ENCODE results near the gene DBNDD1.
"Not testable (repeated sequence)": the region's sequence is repeated elsewhere in the genome, so short reads cannot be mapped to it uniquely, and the experiment has no call there.

Gene DBNDD1

GRCh38 chr16:89969741-89970410, 49.4 kb downstream of the DBNDD1 start:
- peak overlapping the region in 1 of 3 experiments; percentile 24 for H3K4me3 Mint-ChIP-seq
- no peaks in the 10 kb centered on the region for H3K27me3 Mint-ChIP-seq (ENCODE audit: low read depth)
- H3K9me3 Mint-ChIP-seq: peaks cover 12% of the 10 kb centered on the region
- H3K36me3 Mint-ChIP-seq (ENCODE audit: low read depth): peaks cover 43% of the 10 kb centered on the region
- no peak for TF ChIP-seq CTCF (IDR thresholded peaks at IDR 0.05; ENCODE audit: unreplicated experiment in 3 of 3)
- no peak overlapping the region for H3K27ac Mint-ChIP-seq
- peaks cover 15% of the 10 kb centered on the region for H3K4me1 Mint-ChIP-seq

- not testable (repeated sequence) for H3K27ac Mint-ChIP-seq, H3K4me1 Mint-ChIP-seq
Observed at GRCh38 chr16:89968074-89968473, 51.2 kb downstream of the DBNDD1 start.

GRCh38 chr16:89967436-89967835, 51.8 kb downstream of the DBNDD1 start:
- H3K27me3 Mint-ChIP-seq (ENCODE audit: low read depth); H3K9me3 Mint-ChIP-seq; H3K27ac Mint-ChIP-seq; H3K4me1 Mint-ChIP-seq; H3K4me3 Mint-ChIP-seq: not testable (repeated sequence)
- peaks cover 43% of the 10 kb centered on the region for H3K36me3 Mint-ChIP-seq (ENCODE audit: low read depth)

More at GRCh38 chr16:89968074-89968473, 51.2 kb downstream of the DBNDD1 start:
- Mint-ChIP-seq H3K36me3 (ENCODE audit: low read depth) (peaks cover 43% of the 10 kb centered on the region), H3K9me3 (peaks cover 12% of the 10 kb centered on the region)
- not testable (repeated sequence) for H3K4me3 Mint-ChIP-seq; H3K27me3 Mint-ChIP-seq (ENCODE audit: low read depth)

GRCh38 chr16:89966756-89967155, 52.5 kb downstream of the DBNDD1 start:
- no peak overlapping the region for H3K4me3 Mint-ChIP-seq
- H3K27ac Mint-ChIP-seq: no peak overlapping the region
- TF ChIP-seq CTCF (IDR thresholded peaks at IDR 0.05; ENCODE audit: unreplicated experiment in 3 of 3): no peak
- no peaks in the 10 kb centered on the region for H3K4me1 Mint-ChIP-seq
- H3K36me3 Mint-ChIP-seq (ENCODE audit: low read depth): peaks cover 37% of the 10 kb centered on the region
- H3K27me3 Mint-ChIP-seq (ENCODE audit: low read depth): no peaks in the 10 kb centered on the region
- H3K9me3 Mint-ChIP-seq: peaks cover 9% of the 10 kb centered on the region

- H3K4me3 Mint-ChIP-seq: no peak overlapping the region
- H3K36me3 Mint-ChIP-seq (ENCODE audit: low read depth): peaks cover 27% of the 10 kb centered on the region
- H3K27me3 Mint-ChIP-seq (ENCODE audit: low read depth): no peaks in the 10 kb centered on the region
- H3K9me3 Mint-ChIP-seq: peaks cover 5% of the 10 kb centered on the region
- no peaks in the 10 kb centered on the region for H3K4me1 Mint-ChIP-seq
- TF ChIP-seq CTCF (IDR thresholded peaks at IDR 0.05; ENCODE audit: unreplicated experiment in 3 of 3): no peak
- H3K27ac Mint-ChIP-seq: no peak overlapping the region
Observed at GRCh38 chr16:89965447-89966225, 53.6 kb downstream of the DBNDD1 start.

GRCh38 chr16:89964201-89964600, 55.1 kb downstream of the DBNDD1 start:
- Mint-ChIP-seq H3K36me3 (ENCODE audit: low read depth) (peaks cover 27% of the 10 kb centered on the region), H3K27me3 (ENCODE audit: low read depth) (no peaks in the 10 kb centered on the region), H3K9me3 (peaks cover 2% of the 10 kb centered on the region), H3K4me3 (no peak overlapping the region), H3K4me1 (no peaks in the 10 kb centered on the region), H3K27ac (no peak overlapping the region)
- no peak for TF ChIP-seq CTCF (IDR thresholded peaks at IDR 0.05; ENCODE audit: unreplicated experiment in 3 of 3)
